Occipital lobe (tissue), 2 donors: ENCODE results near the gene BBX. TPM values are rescaled to one million over a fixed set of nuclear protein-coding genes. Genes with fewer than 3 reads are reported as not detected.

Experiments used
- DNase-seq: peaks from one replicate; lab custom pipeline; 2025; lab: John Stamatoyannopoulos, UW
- total RNA-seq: library from RNA; depleted of rRNA; stranded (reverse); fragments of >200 nt; gene quantifications from one replicate; pipeline ENCODE4 v1.2.3, GENCODE V29; 2014

BBX gene
- total RNA-seq, 1 donor from 2014 or later = 33.1 TPM

GRCh38 chr3:107598926-107599771 lies 76.4 kb downstream of the BBX start:
- DNase-seq = no peak

GRCh38 chr3:107599772-107600145 lies 77.0 kb downstream of the BBX start:
- DNase-seq = no peak

DNA sequence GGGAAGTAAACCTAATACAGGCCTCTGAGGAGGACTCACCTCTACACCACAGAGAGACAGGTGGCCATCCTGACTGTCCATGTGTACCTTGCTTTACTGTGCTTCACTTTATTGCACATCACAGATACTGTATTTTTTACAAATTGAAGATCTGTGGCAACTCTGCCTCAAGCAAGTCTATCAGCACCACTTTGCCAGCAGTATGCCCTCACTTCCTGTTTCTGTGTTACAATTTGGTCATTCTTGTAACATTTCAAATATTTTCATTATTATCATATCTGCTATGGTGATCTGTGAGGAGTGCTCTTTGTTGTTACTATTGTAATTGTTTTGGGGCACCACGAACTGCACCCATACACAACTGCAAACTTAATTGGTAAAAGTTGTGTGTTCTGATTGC lies 78.0 kb downstream of the BBX start:
- DNase-seq = no peak

- DNase-seq = no peak
Observed at GRCh38 chr3:107604057-107604822, 81.5 kb downstream of the BBX start.

- DNase-seq = no peak
Observed at GRCh38 chr3:107611775-107612469, 89.2 kb downstream of the BBX start.

DNA sequence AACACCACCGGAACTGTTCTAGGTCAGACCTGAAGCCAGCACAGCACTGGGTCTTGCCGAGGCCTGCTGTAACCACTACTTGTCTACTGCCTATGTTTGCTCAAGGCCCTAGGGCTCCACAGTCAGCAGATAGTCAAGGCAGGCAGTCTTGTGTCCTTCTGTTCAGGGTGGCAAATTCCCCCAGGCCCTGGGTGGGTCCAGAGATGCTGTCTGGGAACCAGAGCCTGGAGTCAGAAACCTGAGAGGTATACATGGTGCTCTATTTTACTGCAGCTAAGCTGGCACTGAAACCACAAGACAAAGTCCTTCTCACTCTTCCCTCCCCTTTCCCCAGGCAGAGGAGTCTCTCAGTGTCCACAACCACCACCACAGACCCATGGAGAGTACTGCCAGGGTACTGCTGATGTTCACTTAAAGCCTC lies 89.9 kb downstream of the BBX start:
- DNase-seq = no peak

DNA sequence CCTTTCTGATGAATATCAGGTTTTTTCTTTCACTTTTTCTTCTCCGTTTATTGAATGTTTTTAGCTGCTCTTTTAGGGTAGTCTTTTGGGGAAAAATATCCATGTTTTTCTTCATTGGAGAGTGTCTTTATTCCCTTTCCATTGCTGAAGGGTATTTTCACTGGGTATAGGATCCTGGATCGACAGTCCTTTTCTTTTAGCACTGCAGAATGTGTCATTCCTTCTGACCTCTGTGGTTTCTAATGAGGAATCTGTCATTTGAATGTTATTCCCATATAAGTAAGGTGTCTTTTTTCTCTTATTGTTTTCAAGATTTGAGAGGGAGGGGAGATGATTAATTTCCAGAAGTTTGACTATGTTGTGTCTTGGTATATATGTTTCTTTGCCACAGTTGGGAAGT lies 96.8 kb downstream of the BBX start:
- DNase-seq = no peak

- no peak for DNase-seq
Observed at GRCh38 chr3:107620534-107620933, 97.8 kb downstream of the BBX start.

- no peak for DNase-seq
Observed at GRCh38 chr3:107621465-107621864, 98.7 kb downstream of the BBX start.

- no peak for DNase-seq
Observed at GRCh38 chr3:107627962-107628542, 105.3 kb downstream of the BBX start.

DNA sequence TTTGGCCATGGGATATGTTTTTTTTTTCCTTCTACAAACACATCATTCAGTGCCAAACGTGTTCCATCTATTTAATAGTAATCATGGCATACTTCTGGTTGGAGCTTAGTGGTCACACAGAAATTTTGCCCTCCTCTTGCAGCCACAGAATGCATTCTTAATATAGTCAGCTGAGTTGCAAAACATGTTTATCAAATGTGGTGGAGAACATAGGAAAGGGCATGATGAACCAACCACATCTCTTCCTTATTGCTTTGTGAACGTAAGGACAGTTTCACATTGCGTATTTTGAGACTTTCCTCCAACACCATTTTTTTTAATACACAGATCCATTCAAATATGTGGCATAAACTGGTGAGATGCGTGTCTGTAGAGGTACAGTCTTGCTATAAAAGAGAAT lies 106.8 kb downstream of the BBX start:
- no peak for DNase-seq

- DNase-seq = no peak
Observed at GRCh38 chr3:107630779-107631178, 108.0 kb downstream of the BBX start.

DNA sequence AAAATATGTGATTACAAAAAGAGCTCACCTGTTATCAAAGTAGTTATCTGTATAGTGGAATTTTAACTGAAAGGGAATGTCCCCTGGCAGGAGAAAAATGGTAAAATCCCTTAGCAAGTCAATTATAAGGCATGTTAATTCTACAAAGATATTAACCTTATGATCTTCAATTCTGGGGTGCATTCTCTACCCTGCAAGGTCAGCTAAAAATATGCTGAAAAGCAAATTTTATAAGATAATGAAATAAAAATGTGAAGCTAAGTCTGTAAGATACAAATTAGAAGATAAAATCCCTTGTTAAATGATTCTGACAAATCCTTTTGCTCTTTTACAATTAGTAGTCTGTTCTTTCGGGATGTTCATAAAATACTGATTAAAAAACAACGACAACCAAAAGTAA lies 109.8 kb downstream of the BBX start:
- no peak for DNase-seq

- no peak for DNase-seq
Observed at GRCh38 chr3:107633327-107634098, 110.8 kb downstream of the BBX start.

DNA sequence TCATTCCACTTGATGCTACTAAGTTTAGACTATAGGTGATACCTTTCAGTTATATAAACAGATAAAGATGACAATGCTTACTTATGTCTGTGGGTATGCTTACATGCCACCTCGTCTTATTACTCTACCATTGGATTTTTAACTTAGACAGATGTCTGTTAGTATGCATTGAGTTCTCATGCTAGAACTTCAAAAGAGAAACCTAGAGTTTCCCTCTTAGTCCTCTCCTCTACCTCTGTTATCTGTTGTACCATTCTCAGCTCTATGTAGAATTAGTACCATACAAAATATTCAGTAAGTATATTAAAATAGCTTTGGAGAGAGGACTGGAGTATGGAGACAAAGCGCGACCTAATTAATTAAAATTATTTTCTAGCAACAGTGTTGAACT lies 111.3 kb downstream of the BBX start:
- DNase-seq = no peak

GRCh38 chr3:107637416-107638183 lies 114.8 kb downstream of the BBX start:
- DNase-seq = no peak

DNA sequence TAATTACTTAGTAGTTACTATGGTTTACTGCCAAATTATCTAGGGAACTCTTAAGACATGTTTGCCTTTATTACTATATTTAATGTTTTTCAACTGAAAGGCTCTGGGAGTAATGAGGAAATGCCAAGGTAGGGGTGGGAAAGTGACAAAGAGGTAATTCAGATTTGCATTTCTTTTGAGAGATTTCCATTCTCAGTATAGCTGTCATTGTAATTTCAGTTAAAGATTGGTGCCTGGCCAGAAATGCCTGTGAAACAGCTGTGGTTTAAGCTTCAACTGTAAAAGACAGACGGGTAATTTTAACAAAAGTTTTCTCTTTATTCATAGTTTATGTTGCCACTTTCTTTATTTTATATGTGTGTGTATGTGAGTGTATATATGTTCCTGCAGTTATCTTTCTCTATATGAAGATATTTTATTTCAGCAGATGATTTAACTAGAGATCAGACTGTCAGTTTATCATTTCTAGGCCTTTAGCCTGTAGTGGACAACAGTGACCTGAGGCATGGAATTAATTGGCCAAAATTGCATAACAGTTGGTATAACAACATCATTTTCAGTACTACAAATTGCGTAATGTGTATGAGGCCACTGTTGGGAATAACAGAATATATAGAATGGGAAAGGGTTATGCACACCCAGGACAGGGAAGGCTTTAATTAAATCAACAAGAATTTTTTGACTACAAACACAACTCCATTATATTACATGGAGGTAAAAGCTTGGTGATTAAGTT lies 119.0 kb downstream of the BBX start:
- no peak for DNase-seq

GRCh38 chr3:107643038-107643883 lies 120.5 kb downstream of the BBX start:
- no peak for DNase-seq

DNA sequence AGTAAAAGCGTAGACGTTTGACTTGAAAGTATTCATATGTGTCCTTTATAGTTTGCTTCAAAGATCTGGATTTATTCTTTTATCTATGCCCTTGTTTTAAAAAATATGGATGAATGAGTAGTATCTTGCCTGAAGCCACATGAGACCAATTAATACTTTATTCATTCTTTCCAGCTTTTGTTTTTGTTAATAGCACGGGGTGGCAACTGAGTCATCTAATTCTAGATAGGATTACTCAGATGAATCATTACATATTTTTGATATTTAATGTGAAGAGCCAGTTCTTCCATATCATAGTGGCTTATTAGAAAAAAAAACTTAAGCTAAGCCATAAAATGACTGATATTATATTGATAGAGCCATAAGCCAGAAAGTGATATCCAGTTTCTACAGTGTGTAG lies 121.9 kb downstream of the BBX start:
- no peak for DNase-seq
